IPS-20b (cell line): Measurements from ENCODE around the gene CAPN8.
"Not testable (repeated sequence)": the region's sequence is repeated elsewhere in the genome, so short reads cannot be mapped to it uniquely, and the experiment has no call there.

Experiments
- H3K27ac ChIP-seq: one replicate; pipeline ENCODE4 v1.5.1; 2013; ENCODE audit warnings: low read length
- H3K27me3 ChIP-seq: 2 replicates; pipeline ENCODE4 v1.6.1; 2013; ENCODE audit warnings: mild to moderate bottlenecking, low read length, inconsistent platforms; ENCODE audit not compliant: insufficient read depth
- H3K36me3 ChIP-seq: 2 replicates; pipeline ENCODE4 v1.6.1; 2013; ENCODE audit warnings: low read depth, mild to moderate bottlenecking, inconsistent platforms, low read length, moderate library complexity; ENCODE audit not compliant: insufficient read depth
- H3K4me1 ChIP-seq: 2 replicates; pipeline ENCODE4 v1.6.1; 2013; ENCODE audit warnings: mild to moderate bottlenecking, control low read depth, inconsistent platforms, low read length, moderate library complexity; ENCODE audit not compliant: insufficient read depth
- H3K4me3 ChIP-seq: 2 replicates; pipeline ENCODE4 v1.5.1; 2013; ENCODE audit warnings: mild to moderate bottlenecking, low read length, inconsistent platforms
- H3K9ac ChIP-seq: 2 replicates; pipeline ENCODE4 v1.6.1; 2013; ENCODE audit warnings: low read depth, mild to moderate bottlenecking, inconsistent platforms, low read length, moderate library complexity
- H3K9me3 ChIP-seq: 2 replicates; pipeline ENCODE4 v1.6.1; 2013; ENCODE audit warnings: mild to moderate bottlenecking, low read depth, low read length, inconsistent platforms; ENCODE audit not compliant: insufficient read depth

CAPN8 gene

GRCh38 chr1:223535319-223535718 is 130.2 kb downstream of the CAPN8 start:
- Histone ChIP-seq H3K4me1 (no peaks in the 10 kb centered on the region), H3K9me3 (no peaks in the 10 kb centered on the region), H3K4me3 (no peak overlapping the region), H3K9ac (no peak overlapping the region), H3K36me3 (no peaks in the 10 kb centered on the region), H3K27ac (no peak overlapping the region), H3K27me3 (no peaks in the 10 kb centered on the region)

DNA sequence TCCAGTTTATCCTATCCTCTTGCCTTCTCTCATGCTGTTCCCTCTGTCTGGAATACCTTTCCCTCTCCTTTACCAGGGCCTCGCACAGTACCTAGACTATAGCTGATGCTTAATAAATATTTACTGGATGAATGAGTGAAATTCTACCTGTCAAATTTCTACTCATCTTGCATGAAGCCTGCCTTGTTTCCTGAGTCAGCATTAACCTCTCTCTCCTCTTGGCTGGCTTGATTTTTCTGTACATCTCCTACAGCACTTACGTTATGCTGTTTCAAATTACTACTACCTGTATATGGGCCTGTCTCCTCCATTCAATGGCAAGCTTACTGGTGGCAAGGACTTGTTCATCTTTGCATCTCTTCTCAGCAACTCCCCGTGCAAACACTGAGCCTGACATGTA is 130.8 kb downstream of the CAPN8 start:
- H3K9me3 ChIP-seq: no peaks in the 10 kb centered on the region
- H3K9ac ChIP-seq: no peak overlapping the region
- H3K36me3 ChIP-seq: no peaks in the 10 kb centered on the region
- no peak overlapping the region for H3K4me3 ChIP-seq
- H3K27ac ChIP-seq: no peak overlapping the region
- H3K4me1 ChIP-seq: no peaks in the 10 kb centered on the region
- no peaks in the 10 kb centered on the region for H3K27me3 ChIP-seq

DNA sequence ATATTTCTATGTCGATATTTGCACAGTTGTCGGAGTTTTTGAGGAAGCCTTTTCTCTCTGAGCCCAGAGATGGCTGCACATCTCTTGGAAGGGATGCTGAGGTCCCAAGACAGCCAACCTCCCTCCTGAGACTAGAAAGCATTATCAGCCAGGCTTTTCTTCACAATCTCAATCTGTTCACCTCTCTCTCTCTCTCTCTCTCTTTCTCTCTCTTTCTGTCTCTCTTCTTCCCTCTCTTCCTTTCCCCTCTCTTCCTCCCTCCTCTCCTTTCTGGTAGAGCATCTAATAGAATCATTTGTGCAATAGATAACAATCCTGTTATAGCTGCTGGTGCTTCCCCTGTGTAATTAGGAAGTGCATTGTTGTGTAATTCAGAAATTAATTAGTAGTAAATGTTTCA is 131.8 kb downstream of the CAPN8 start:
- H3K4me1 ChIP-seq: no peaks in the 10 kb centered on the region
- no peaks in the 10 kb centered on the region for H3K36me3 ChIP-seq
- H3K9me3 ChIP-seq: no peaks in the 10 kb centered on the region
- H3K9ac ChIP-seq: no peak overlapping the region
- H3K27me3 ChIP-seq: no peaks in the 10 kb centered on the region
- H3K4me3 ChIP-seq: no peak overlapping the region
- no peak overlapping the region for H3K27ac ChIP-seq

DNA sequence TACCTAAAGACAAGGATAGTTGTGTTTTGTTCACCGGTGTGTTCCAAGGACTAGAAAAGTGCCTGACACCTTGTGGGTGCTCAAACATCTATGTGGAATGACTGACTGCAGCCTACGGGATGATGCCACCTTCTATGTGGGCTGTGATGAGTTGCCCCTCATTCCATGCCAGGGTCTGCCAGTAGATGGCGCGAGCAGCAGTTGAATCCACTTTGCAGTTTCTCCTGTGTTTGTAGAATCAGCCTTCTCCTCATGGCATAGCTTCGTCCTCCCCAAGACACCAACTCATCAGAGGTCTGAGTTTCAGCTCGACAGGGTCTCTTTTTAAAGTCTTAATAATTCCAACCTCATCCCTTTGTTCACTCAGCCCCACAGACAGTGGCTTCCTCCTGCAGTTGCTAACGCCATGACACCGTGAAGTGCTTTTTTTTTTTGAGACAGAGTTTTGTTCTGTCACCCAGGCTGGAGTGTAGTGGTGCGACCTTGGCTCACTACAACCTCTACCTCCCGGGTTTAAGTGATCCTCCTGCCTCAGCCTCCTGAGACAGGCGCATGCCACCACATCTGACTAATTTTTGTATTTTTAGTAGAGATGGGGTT is 133.7 kb downstream of the CAPN8 start:
- Histone ChIP-seq H3K27ac (no peak overlapping the region), H3K4me1 (no peaks in the 10 kb centered on the region), H3K27me3 (no peaks in the 10 kb centered on the region), H3K4me3 (no peak overlapping the region), H3K36me3 (no peaks in the 10 kb centered on the region), H3K9ac (no peak overlapping the region), H3K9me3 (no peaks in the 10 kb centered on the region)

DNA sequence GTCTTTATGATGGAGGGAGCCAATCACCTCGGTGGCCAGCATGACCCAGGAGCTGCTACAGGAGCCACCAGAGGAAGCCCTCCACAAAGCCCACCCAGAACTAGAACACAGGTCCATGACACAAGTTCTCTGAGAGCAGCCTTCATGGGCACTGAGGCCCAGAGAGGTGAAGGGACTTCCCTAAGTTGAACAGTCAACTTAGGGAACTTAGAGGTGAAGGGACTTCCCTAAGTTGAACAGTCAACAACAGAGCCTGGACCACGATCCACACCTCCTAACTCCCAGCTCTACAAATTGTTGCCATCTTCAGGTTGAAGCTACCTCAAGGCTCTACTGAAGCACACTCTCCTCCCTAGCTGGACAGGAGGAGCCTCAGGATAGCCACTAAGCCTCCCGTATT is 139.5 kb downstream of the CAPN8 start:
- no peaks in the 10 kb centered on the region for H3K4me1 ChIP-seq
- H3K4me3 ChIP-seq: no peak overlapping the region
- no peaks in the 10 kb centered on the region for H3K9me3 ChIP-seq
- no peak overlapping the region for H3K27ac ChIP-seq
- H3K36me3 ChIP-seq: no peaks in the 10 kb centered on the region
- no peaks in the 10 kb centered on the region for H3K27me3 ChIP-seq
- H3K9ac ChIP-seq: no peak overlapping the region

GRCh38 chr1:223525546-223525945 is 140.0 kb downstream of the CAPN8 start:
- no peak overlapping the region for H3K9ac ChIP-seq
- no peaks in the 10 kb centered on the region for H3K27me3 ChIP-seq
- no peaks in the 10 kb centered on the region for H3K9me3 ChIP-seq
- no peak overlapping the region for H3K4me3 ChIP-seq
- H3K27ac ChIP-seq: no peak overlapping the region
- no peaks in the 10 kb centered on the region for H3K4me1 ChIP-seq
- no peaks in the 10 kb centered on the region for H3K36me3 ChIP-seq

- Histone ChIP-seq H3K27me3 (no peaks in the 10 kb centered on the region), H3K9me3 (no peaks in the 10 kb centered on the region), H3K27ac (no peak overlapping the region)
Measured at GRCh38 chr1:223524930-223525451, 140.5 kb downstream of the CAPN8 start.

GRCh38 chr1:223521150-223521549 is 144.4 kb downstream of the CAPN8 start:
- no peaks in the 10 kb centered on the region; the same call in 1 of the 2 replicates for H3K4me1 ChIP-seq
- H3K27ac ChIP-seq: no peak overlapping the region
- H3K9me3 ChIP-seq: no peaks in the 10 kb centered on the region
- no peaks in the 10 kb centered on the region for H3K36me3 ChIP-seq
- H3K9ac ChIP-seq: no peak overlapping the region
- no peaks in the 10 kb centered on the region for H3K27me3 ChIP-seq
- H3K4me3 ChIP-seq: no peak overlapping the region

More at GRCh38 chr1:223524930-223525451, 140.5 kb downstream of the CAPN8 start:
- no peaks in the 10 kb centered on the region for H3K4me1 ChIP-seq
- no peak overlapping the region for H3K9ac ChIP-seq
- no peak overlapping the region for H3K4me3 ChIP-seq
- no peaks in the 10 kb centered on the region for H3K36me3 ChIP-seq

DNA sequence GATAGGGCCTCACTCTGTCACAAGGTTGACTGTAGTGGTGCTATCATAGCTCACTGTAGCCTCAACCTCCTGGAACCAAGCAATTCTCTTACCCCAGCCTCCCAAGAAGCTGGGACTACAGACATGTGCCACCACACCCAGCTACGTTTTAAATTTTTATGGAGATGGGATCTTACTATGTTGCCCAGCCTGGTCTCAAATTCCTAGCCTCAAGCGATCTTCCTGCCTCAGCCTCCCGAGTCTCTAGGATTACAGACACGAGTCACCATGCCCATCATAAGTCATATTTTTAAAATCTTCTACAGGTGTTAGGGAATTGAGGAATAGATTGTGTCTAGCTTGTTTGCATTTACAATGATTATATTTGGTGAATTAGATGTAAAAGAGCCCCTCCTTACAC is 145.3 kb downstream of the CAPN8 start:
- Histone ChIP-seq H3K9me3 (no peaks in the 10 kb centered on the region), H3K36me3 (no peaks in the 10 kb centered on the region), H3K27ac (no peak overlapping the region), H3K27me3 (no peaks in the 10 kb centered on the region), H3K9ac (no peak overlapping the region), H3K4me1 (no peaks in the 10 kb centered on the region; the same call in 1 of the 2 replicates), H3K4me3 (no peak overlapping the region)

- Histone ChIP-seq H3K4me1 (no peaks in the 10 kb centered on the region; the same call in 1 of the 2 replicates), H3K27ac (no peak overlapping the region), H3K36me3 (no peaks in the 10 kb centered on the region), H3K9me3 (no peaks in the 10 kb centered on the region), H3K4me3 (no peak overlapping the region), H3K27me3 (no peaks in the 10 kb centered on the region), H3K9ac (no peak overlapping the region)
Measured at GRCh38 chr1:223519116-223519515, 146.4 kb downstream of the CAPN8 start.

DNA sequence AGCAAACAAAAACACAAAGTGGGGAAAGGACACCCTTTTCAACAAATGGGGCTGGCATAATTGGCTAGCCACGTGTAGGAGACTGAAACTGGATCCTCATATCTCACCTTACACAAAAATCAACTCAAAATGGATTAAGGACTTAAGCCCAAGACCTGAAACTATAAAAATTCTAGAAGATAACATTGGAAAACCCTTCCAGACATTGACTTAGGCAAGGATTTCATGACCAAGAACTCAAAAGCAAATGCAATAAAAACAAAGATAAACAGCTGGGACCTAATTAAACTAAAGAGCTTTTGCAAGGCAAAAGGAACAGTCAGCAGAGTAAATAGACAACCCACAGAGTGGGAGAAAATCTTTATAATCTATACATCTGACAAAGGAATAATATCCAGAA is 146.9 kb downstream of the CAPN8 start:
- not testable (repeated sequence) for H3K9ac ChIP-seq, H3K9me3 ChIP-seq, H3K27me3 ChIP-seq, H3K27ac ChIP-seq, H3K4me1 ChIP-seq, H3K36me3 ChIP-seq, H3K4me3 ChIP-seq

DNA sequence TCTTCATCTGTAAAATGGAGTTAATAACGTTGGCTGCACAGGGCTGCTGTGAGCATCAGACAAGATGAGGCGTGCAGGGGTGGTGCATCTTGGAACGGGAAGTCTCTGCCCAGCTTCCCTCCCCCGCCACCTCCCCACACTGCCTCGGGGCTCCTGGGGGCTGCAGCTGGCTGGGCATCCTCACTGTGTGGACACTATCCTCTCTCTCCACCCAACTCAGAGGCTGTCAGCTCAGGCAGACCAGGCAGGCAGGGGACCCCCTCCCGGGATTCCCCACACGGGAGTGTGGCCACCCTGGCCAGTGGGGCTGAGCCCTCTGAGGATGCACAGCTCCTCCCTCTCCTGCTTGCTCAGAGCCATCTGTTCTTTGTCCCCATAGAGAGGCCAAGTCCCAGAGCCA is 149.6 kb downstream of the CAPN8 start:
- no peaks in the 10 kb centered on the region for H3K27me3 ChIP-seq
- H3K27ac ChIP-seq: no peak overlapping the region
- no peaks in the 10 kb centered on the region; the same call in 1 of the 2 replicates for H3K4me1 ChIP-seq
- no peak overlapping the region for H3K9ac ChIP-seq
- no peaks in the 10 kb centered on the region for H3K9me3 ChIP-seq
- H3K4me3 ChIP-seq: no peak overlapping the region
- H3K36me3 ChIP-seq: no peaks in the 10 kb centered on the region
